ENCODE data around the gene TRMU. TPM values are rescaled to one million over a fixed set of nuclear protein-coding genes. Genes with fewer than 3 reads are reported as not detected.

The TRMU gene
- total and polyA plus RNA-seq, 2 experiments from 2014 or later, result 48.3 to 70.4 TPM

- Histone ChIP-seq H3K36me3 (ENCODE audit: insufficient read depth) (peaks cover 18% of the 10 kb centered on the region), H3K4me1 (ENCODE audit: insufficient read depth) (no peaks in the 10 kb centered on the region), H3K79me2 (replicated peaks; ENCODE audit: insufficient read depth) (peaks cover 7% of the 10 kb centered on the region; the same call in 1 of the 2 replicates), H3F3A (replicated peaks; ENCODE audit: low read depth) (peaks cover 7% of the 10 kb centered on the region; the same call in 1 of the 2 replicates), H3K9me2 (ENCODE audit: insufficient read depth) (no peaks in the 10 kb centered on the region), H3K4me2 (no peak overlapping the region), H3K27me3 (ENCODE audit: insufficient read depth) (no peaks in the 10 kb centered on the region), H2AFZ (no peak overlapping the region), H4K20me1 (replicated peaks; ENCODE audit: insufficient read depth) (peaks cover 4% of the 10 kb centered on the region), H3K27ac (ENCODE audit: low read depth) (no peak overlapping the region), H3K4me3 (no peak overlapping the region)
- H3K4me3 Mint-ChIP-seq, result no peak overlapping the region
- no peak for DNase-seq (ENCODE audit: low spot score)
- H3K36me3 Mint-ChIP-seq (ENCODE audit: low read depth), result peaks cover 75% of the 10 kb centered on the region
- H3K9me3 Mint-ChIP-seq, result no peaks in the 10 kb centered on the region; the same call in 2 of the 3 replicates
- no peaks in the 10 kb centered on the region for H3K4me1 Mint-ChIP-seq
- TF ChIP-seq NANOG (IDR thresholded peaks at IDR 0.05; ENCODE audit: borderline replicate concordance) (no peak), STAT1 (IDR thresholded peaks at IDR 0.05; ENCODE audit: unreplicated experiment) (no peak), JUNB (IDR thresholded peaks at IDR 0.05; ENCODE audit: unreplicated experiment) (no peak)
- no peak for ATAC-seq
- H3K27ac Mint-ChIP-seq, result no peak overlapping the region
- H3K27me3 Mint-ChIP-seq (ENCODE audit: insufficient read depth, low read depth, poor library complexity), result peaks cover 8% of the 10 kb centered on the region
These were observed 15.7 kb downstream of the TRMU start for GRCh38 chr22:46351131-46351735.

- no peaks in the 10 kb centered on the region for H3K27me3 ChIP-seq (ENCODE audit: insufficient read depth)
- peaks cover 69% of the 10 kb centered on the region for H3K36me3 Mint-ChIP-seq (ENCODE audit: low read depth)
- no peak overlapping the region for H3K4me3 Mint-ChIP-seq
- H2AFZ ChIP-seq, result no peak overlapping the region
- no peaks in the 10 kb centered on the region for H3K4me1 ChIP-seq (ENCODE audit: insufficient read depth)
- H3K36me3 ChIP-seq (ENCODE audit: insufficient read depth), result peaks cover 13% of the 10 kb centered on the region
- no peaks in the 10 kb centered on the region for H3K4me1 Mint-ChIP-seq
- H3K79me2 ChIP-seq (replicated peaks; ENCODE audit: insufficient read depth), result 0 out of 2 replicates have a peak, but pooled peaks cover 2% of the 10 kb centered on the region
- peaks cover 8% of the 10 kb centered on the region for H3K27me3 Mint-ChIP-seq (ENCODE audit: insufficient read depth, low read depth, poor library complexity)
- peaks cover 6% of the 10 kb centered on the region; the same call in 1 of the 2 replicates for H3F3A ChIP-seq (replicated peaks; ENCODE audit: low read depth)
- DNase-seq (ENCODE audit: low spot score), result no peak
- H3K27ac ChIP-seq (ENCODE audit: low read depth), result no peak overlapping the region
- ATAC-seq, result no peak
- H3K4me3 ChIP-seq, result no peak overlapping the region
- peaks cover 4% of the 10 kb centered on the region for H4K20me1 ChIP-seq (replicated peaks; ENCODE audit: insufficient read depth)
- H3K4me2 ChIP-seq, result no peak overlapping the region
- no peaks in the 10 kb centered on the region for H3K9me2 ChIP-seq (ENCODE audit: insufficient read depth)
- H3K9me3 Mint-ChIP-seq, result no peaks in the 10 kb centered on the region; the same call in 2 of the 3 replicates
- no peak overlapping the region for H3K27ac Mint-ChIP-seq
- TF ChIP-seq ZNF462 (CRISPR knock-in tag; IDR thresholded peaks at IDR 0.05), result no peak
- no peak for TF ChIP-seq STAT1 (IDR thresholded peaks at IDR 0.05; ENCODE audit: unreplicated experiment)
- no peak for TF ChIP-seq CREB1 (CRISPR knock-in tag; IDR thresholded peaks at IDR 0.05; ENCODE audit: low read depth)
- TF ChIP-seq ZNF331 (CRISPR knock-in tag; IDR thresholded peaks at IDR 0.05; ENCODE audit: low read depth), result no peak
- no peak for TF ChIP-seq JUNB (IDR thresholded peaks at IDR 0.05; ENCODE audit: unreplicated experiment)
- no peak for TF ChIP-seq CTCF (conservative IDR thresholded peaks at IDR 0.05; ENCODE audit: low read depth in 2 of 2)
- no peak for TF ChIP-seq POLR2AphosphoS5 (IDR thresholded peaks at IDR 0.05; ENCODE audit: low read depth)
- TF ChIP-seq NANOG (IDR thresholded peaks at IDR 0.05; ENCODE audit: borderline replicate concordance), result no peak
- TF ChIP-seq ZNF114 (CRISPR knock-in tag; IDR thresholded peaks at IDR 0.05), result no peak
- no peak for TF ChIP-seq ETS1 (IDR thresholded peaks at IDR 0.05)
These were observed 16.3 kb downstream of the TRMU start for GRCh38 chr22:46351767-46352166.

Data from GM23338 (cell line).